SK-N-SH (cell line): ENCODE measurements around the gene CCDC69. TPM values are rescaled to one million over a fixed set of nuclear protein-coding genes. Genes with fewer than 3 reads are reported as not detected.
A peak's percentile ranks its signal among the peaks of the same experiment; 100 is the strongest.

Source experiments
- CTCF ChIA-PET: fragments of 300-600, 350-600 bp; formaldehyde crosslinking; extraction: SDS; loops from one replicate; lab custom pipeline; 2021; lab: Yijun Ruan, JAX
- POLR2A ChIA-PET: fragments of 350-600 bp; sonication (Branson Sonifier 250); formaldehyde crosslinking; extraction: SDS; loops from one replicate; lab custom pipeline; 2020; ENCODE audit warnings: antibody characterized with exemption, inconsistent platforms; lab: Yijun Ruan, JAX
- DNase-seq: peaks from one replicate; pipeline ENCODE4 v3.0.0; 2012
- H2AFZ ChIP-seq: fragments of 200-600 bp; sonication (generic); 2 replicates; pipeline ENCODE4 v1.8.1; 2016; ENCODE audit warnings: antibody characterized with exemption, mild to moderate bottlenecking, low read depth
- H3F3A ChIP-seq: fragments of 200-600 bp; sonication (generic); replicated peaks from 2 replicates; pipeline ENCODE3; 2016; ENCODE audit warnings: antibody characterized with exemption, mild to moderate bottlenecking; ENCODE audit not compliant: insufficient read depth
- H3K27ac ChIP-seq, 2 experiments: fragments of 200-500 bp in 1 of 2; fragments of 200-600 bp in 1 of 2; sonication (Bioruptor generic) in 1 of 2; sonication (generic), shearing (Covaris generic) in 1 of 2; 2 replicates each; pipeline versions ENCODE4 v1.5.1 to v1.6.1; 2014 to 2016; ENCODE audit warnings: low read depth in 2 of 2, inconsistent platforms in 1 of 2, low read length in 1 of 2, mild to moderate bottlenecking in 1 of 2, mixed read lengths in 1 of 2
- H3K27me3 ChIP-seq: fragments of 200-600 bp; sonication (generic), shearing (Covaris generic); 2 replicates; pipeline ENCODE4 v1.6.1; 2016; ENCODE audit warnings: mixed run types; ENCODE audit not compliant: insufficient read depth
- H3K36me3 ChIP-seq, 2 experiments: fragments of 200-500 bp in 1 of 2; fragments of 200-600 bp in 1 of 2; sonication (Bioruptor generic) in 1 of 2; sonication (generic) in 1 of 2; replicated peaks in 1 of 2; 2 replicates each; pipeline versions ENCODE3 to v1.5.1; 2014 to 2016; ENCODE audit warnings: low read length in 1 of 2, mild to moderate bottlenecking in 1 of 2; ENCODE audit not compliant: insufficient read depth in 2 of 2, control insufficient read depth in 1 of 2
- H3K4me1 ChIP-seq, 2 experiments: fragments of 200-500 bp in 1 of 2; fragments of 200-600 bp in 1 of 2; sonication (Bioruptor generic) in 1 of 2; sonication (generic), shearing (Covaris generic) in 1 of 2; 2 replicates each; pipeline versions ENCODE4 v1.5.1 to v1.6.1; 2014 to 2016; ENCODE audit warnings: low read depth in 1 of 2, low read length in 1 of 2, mixed run types in 1 of 2; ENCODE audit not compliant: insufficient read depth in 2 of 2, control insufficient read depth in 1 of 2
- H3K4me2 ChIP-seq: fragments of 200-600 bp; sonication (generic), shearing (Covaris generic); 2 replicates; pipeline ENCODE4 v1.6.1; 2017; ENCODE audit warnings: mixed run types
- H3K4me3 ChIP-seq, 2 experiments: fragments of 200-500 bp in 1 of 2; fragments of 200-600 bp in 1 of 2; sonication (Bioruptor generic) in 1 of 2; sonication (generic), shearing (Covaris generic) in 1 of 2; 2 replicates each; pipeline versions ENCODE4 v1.5.1 to v1.8.1; 2014 to 2016; ENCODE audit warnings: low read depth in 2 of 2, inconsistent platforms in 1 of 2, low read length in 1 of 2, mild to moderate bottlenecking in 1 of 2, mixed read lengths in 1 of 2, moderate library complexity in 1 of 2
- H3K79me2 ChIP-seq: fragments of 200-600 bp; sonication (generic); 2 replicates; pipeline ENCODE4 v1.8.1; 2017; ENCODE audit warnings: mild to moderate bottlenecking; ENCODE audit not compliant: insufficient read depth
- H3K9ac ChIP-seq: fragments of 200-600 bp; sonication (generic); 2 replicates; pipeline ENCODE4 v1.6.1; 2017; ENCODE audit warnings: mixed run types
- H3K9me2 ChIP-seq: fragments of 200-600 bp; sonication (generic); 2 replicates; pipeline ENCODE4 v1.6.1; 2017; ENCODE audit warnings: mixed run types
- H3K9me3 ChIP-seq: fragments of 200-600 bp; sonication (generic); 2 replicates; pipeline ENCODE4 v1.6.1; 2017; ENCODE audit warnings: mixed run types, mild to moderate bottlenecking, moderate library complexity
- H4K20me1 ChIP-seq: fragments of 200-600 bp; sonication (generic); 2 replicates; pipeline ENCODE4 v1.6.1; 2017; ENCODE audit warnings: mild to moderate bottlenecking, mixed run types; ENCODE audit not compliant: insufficient read depth
- CHD2 ChIP-seq: fragments of 150-350 bp; IDR thresholded peaks from 2 replicates; pipeline ENCODE4 v1.6.1; 2018; ENCODE audit warnings: low read length; ENCODE audit not compliant: partially characterized antibody
- CTCF ChIP-seq: fragments of 200-600 bp; sonication (generic); IDR thresholded peaks from 2 replicates; pipeline ENCODE4 v1.6.1; 2017; ENCODE audit warnings: antibody characterized with exemption, mild to moderate bottlenecking, moderate library complexity
- ELF1 ChIP-seq: IDR thresholded peaks from 2 replicates; pipeline ENCODE4 v1.4.0; 2012
- FOXJ3 ChIP-seq: sonication (generic); formaldehyde crosslinking; IDR thresholded peaks from 2 replicates; pipeline ENCODE4 v1.5.1; 2020; ENCODE audit warnings: mild to moderate bottlenecking, missing genetic modification reagents
- FOXM1 ChIP-seq: IDR thresholded peaks from 2 replicates; pipeline ENCODE4 v1.4.0; 2012; ENCODE audit warnings: low read depth, mild to moderate bottlenecking
- GATA2 ChIP-seq: sonication (generic); formaldehyde crosslinking; IDR thresholded peaks from 2 replicates; pipeline ENCODE4 v1.5.0; 2020; ENCODE audit warnings: mild to moderate bottlenecking, missing genetic modification reagents
- MXI1 ChIP-seq: IDR thresholded peaks from 2 replicates; pipeline ENCODE4 v1.6.1; 2012; ENCODE audit warnings: mild to moderate bottlenecking, low read depth, low read length, improper control_type of control experiment
- NFIC ChIP-seq: IDR thresholded peaks from 2 replicates; pipeline ENCODE4 v1.4.0; 2012; ENCODE audit warnings: borderline replicate concordance
- POLR2AphosphoS5 ChIP-seq: IDR thresholded peaks from 2 replicates; pipeline ENCODE4 v1.6.1; 2012; ENCODE audit warnings: low read depth, low read length
- TAF1 ChIP-seq: IDR thresholded peaks from 2 replicates; pipeline ENCODE4 v1.6.1; 2012; ENCODE audit warnings: low read depth, mild to moderate bottlenecking, low read length, moderate library complexity, borderline replicate concordance
- TEAD4 ChIP-seq: IDR thresholded peaks from 2 replicates; pipeline ENCODE4 v1.4.0; 2012; ENCODE audit warnings: mild to moderate bottlenecking, borderline replicate concordance; ENCODE audit not compliant: insufficient read depth
- WGBS: methylation state at CpG from one replicate; pipeline ENCODE4 v1.1.6; 2017; ENCODE audit warnings: low lambda C conversion rate; 5-methylcytosine and 5-hydroxymethylcytosine counted together
- polyA plus RNA-seq, 3 experiments: library from polyadenylated mRNA; depleted of rRNA; stranded (reverse); fragments of >200 nt; gene quantifications; 2 replicates each; pipeline ENCODE4 v1.2.3, GENCODE V29; 2012
- TF ChIP-seq, protein P1 (sequence below): IDR thresholded peaks from 2 replicates; pipeline ENCODE4 v1.4.0; 2012; ENCODE audit warnings: low read depth
- TF ChIP-seq, protein P2 (sequence below): fragments of 150-350 bp; IDR thresholded peaks from 2 replicates; pipeline ENCODE4 v1.6.1; 2016; ENCODE audit warnings: mild to moderate bottlenecking, low read depth, low read length
- TF ChIP-seq, protein P3 (sequence below): fragments of 150-350 bp; IDR thresholded peaks from 2 replicates; pipeline ENCODE4 v1.6.1; 2017; ENCODE audit warnings: antibody characterized with exemption, low read length, low read depth, borderline replicate concordance
- TF ChIP-seq, protein P4 (sequence below): IDR thresholded peaks from 2 replicates; pipeline ENCODE4 v1.4.0; 2012; ENCODE audit warnings: low read depth, borderline replicate concordance

The CCDC69 gene
- polyA plus RNA-seq, 1 of the 3 experiments (the other 2 are of a cell fraction): 0.38 TPM

GRCh38 chr5:151157426-151158286, 66.2 kb downstream of the CCDC69 start, which contains the start of gene ANXA6:
Gene ANXA6 (minus strand): TSS chr5:151157779. CDS start chr5:151147901, 9,878 bp downstream.
- Histone ChIP-seq H3K4me3 (peak within 1 kb of the TSS; percentile 82 to 96), H3K36me3 (no peaks in the 10 kb centered on the region), H3K9me2 (no peaks in the 10 kb centered on the region), H3K4me1 (peaks cover 18 to 31% of the 10 kb centered on the region in 2 experiments; a peak in 2 of 4 replicates), H3K79me2 (peaks cover 50% of the 10 kb centered on the region), H4K20me1 (0 out of 2 replicates have a peak, but pooled peaks cover 3% of the 10 kb centered on the region), H3K9me3 (no peaks in the 10 kb centered on the region), H3K4me2 (peak within 1 kb of the TSS; percentile 98), H2AFZ (peak within 1 kb of the TSS; percentile 97), H3F3A (no peaks in the 10 kb centered on the region), H3K27ac (peak within 1 kb of the TSS in 1 of 2 experiments; percentile 73; a peak in 1 of 4 replicates), H3K27me3 (no peaks in the 10 kb centered on the region), H3K9ac (peak within 1 kb of the TSS; percentile 90)
- ChIA-PET POLR2A (interaction anchor here (1.0 kb wide), 1 partner anchor 32 kb away, joined by 3 read pairs; no protein-coding TSS in a partner anchor), CTCF (interaction anchor here (0.8 to 3.1 kb wide), 8 partner anchors 9 to 357 kb away, joined by 3 to 28 read pairs (median 5); no protein-coding TSS in a partner anchor)
- peak; percentile 91 for DNase-seq
- WGBS: 10% methylated on average over 16 of the region's 60 CpGs
- TF ChIP-seq GATA2 (no peak), FOXJ3 (no peak), TEAD4 (no peak), CHD2 (peak; percentile 27), FOXM1 (no peak), NFIC (peak; percentile 32; the same call in 1 of the 2 replicates), ELF1 (no peak), CTCF (no peak), POLR2AphosphoS5 (peak; percentile 72; the same call in 1 of the 2 replicates), TAF1 (peak; percentile 41; the same call in 1 of the 2 replicates), MXI1 (peak; percentile 86)
- TF ChIP-seq, protein P1, sequence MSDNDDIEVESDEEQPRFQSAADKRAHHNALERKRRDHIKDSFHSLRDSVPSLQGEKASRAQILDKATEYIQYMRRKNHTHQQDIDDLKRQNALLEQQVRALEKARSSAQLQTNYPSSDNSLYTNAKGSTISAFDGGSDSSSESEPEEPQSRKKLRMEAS: peak; percentile 85
- TF ChIP-seq, protein P2, sequence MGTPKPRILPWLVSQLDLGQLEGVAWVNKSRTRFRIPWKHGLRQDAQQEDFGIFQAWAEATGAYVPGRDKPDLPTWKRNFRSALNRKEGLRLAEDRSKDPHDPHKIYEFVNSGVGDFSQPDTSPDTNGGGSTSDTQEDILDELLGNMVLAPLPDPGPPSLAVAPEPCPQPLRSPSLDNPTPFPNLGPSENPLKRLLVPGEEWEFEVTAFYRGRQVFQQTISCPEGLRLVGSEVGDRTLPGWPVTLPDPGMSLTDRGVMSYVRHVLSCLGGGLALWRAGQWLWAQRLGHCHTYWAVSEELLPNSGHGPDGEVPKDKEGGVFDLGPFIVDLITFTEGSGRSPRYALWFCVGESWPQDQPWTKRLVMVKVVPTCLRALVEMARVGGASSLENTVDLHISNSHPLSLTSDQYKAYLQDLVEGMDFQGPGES: 0 out of 2 replicates have a peak, but pooled peaks have one; percentile 18
- TF ChIP-seq, protein P3, sequence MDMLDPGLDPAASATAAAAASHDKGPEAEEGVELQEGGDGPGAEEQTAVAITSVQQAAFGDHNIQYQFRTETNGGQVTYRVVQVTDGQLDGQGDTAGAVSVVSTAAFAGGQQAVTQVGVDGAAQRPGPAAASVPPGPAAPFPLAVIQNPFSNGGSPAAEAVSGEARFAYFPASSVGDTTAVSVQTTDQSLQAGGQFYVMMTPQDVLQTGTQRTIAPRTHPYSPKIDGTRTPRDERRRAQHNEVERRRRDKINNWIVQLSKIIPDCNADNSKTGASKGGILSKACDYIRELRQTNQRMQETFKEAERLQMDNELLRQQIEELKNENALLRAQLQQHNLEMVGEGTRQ: peak; percentile 85
- TF ChIP-seq, protein P4, sequence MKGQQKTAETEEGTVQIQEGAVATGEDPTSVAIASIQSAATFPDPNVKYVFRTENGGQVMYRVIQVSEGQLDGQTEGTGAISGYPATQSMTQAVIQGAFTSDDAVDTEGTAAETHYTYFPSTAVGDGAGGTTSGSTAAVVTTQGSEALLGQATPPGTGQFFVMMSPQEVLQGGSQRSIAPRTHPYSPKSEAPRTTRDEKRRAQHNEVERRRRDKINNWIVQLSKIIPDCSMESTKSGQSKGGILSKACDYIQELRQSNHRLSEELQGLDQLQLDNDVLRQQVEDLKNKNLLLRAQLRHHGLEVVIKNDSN: peak; percentile 97
